ENCODE results near the gene CNPY1.

The CNPY1 gene

DNA sequence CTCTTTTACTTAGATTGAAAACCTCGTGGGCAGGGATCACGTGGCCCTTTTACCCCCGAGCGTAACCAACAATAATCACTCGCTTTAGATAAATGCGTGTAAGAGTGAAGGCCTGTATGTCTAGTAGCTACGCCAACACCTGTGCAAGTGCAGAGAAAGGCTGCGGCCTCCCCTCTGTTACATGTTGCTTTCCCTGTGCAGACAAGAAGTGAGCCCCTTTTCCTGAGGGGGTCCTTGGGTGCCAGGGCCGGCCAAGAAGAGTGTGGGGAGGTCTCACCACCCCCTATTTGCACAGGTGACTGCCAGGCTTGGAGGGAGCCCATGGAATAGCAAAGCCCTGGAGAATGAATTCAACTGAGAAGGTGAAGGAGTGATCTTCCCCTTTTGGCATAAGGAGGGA, 35.6 kb upstream of the CNPY1 start:
- Histone ChIP-seq H3K27me3 (replicated peaks; ENCODE audit: control insufficient read depth, insufficient read depth, low read length) (no peaks in the 10 kb centered on the region; the same call in 1 of the 2 replicates), H3K36me3 (ENCODE audit: control insufficient read depth, insufficient read depth, low read length) (no peaks in the 10 kb centered on the region), H3K4me3 (replicated peaks; ENCODE audit: low read depth, low read length) (no peak overlapping the region)
- DNase-seq (ENCODE audit: extremely low read depth, insufficient read length): no peak
- TF ChIP-seq, protein P1, sequence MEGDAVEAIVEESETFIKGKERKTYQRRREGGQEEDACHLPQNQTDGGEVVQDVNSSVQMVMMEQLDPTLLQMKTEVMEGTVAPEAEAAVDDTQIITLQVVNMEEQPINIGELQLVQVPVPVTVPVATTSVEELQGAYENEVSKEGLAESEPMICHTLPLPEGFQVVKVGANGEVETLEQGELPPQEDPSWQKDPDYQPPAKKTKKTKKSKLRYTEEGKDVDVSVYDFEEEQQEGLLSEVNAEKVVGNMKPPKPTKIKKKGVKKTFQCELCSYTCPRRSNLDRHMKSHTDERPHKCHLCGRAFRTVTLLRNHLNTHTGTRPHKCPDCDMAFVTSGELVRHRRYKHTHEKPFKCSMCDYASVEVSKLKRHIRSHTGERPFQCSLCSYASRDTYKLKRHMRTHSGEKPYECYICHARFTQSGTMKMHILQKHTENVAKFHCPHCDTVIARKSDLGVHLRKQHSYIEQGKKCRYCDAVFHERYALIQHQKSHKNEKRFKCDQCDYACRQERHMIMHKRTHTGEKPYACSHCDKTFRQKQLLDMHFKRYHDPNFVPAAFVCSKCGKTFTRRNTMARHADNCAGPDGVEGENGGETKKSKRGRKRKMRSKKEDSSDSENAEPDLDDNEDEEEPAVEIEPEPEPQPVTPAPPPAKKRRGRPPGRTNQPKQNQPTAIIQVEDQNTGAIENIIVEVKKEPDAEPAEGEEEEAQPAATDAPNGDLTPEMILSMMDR (IDR thresholded peaks at IDR 0.05; ENCODE audit: insufficient read depth, low read length, poor library complexity, severe bottlenecking): no peak

DNA sequence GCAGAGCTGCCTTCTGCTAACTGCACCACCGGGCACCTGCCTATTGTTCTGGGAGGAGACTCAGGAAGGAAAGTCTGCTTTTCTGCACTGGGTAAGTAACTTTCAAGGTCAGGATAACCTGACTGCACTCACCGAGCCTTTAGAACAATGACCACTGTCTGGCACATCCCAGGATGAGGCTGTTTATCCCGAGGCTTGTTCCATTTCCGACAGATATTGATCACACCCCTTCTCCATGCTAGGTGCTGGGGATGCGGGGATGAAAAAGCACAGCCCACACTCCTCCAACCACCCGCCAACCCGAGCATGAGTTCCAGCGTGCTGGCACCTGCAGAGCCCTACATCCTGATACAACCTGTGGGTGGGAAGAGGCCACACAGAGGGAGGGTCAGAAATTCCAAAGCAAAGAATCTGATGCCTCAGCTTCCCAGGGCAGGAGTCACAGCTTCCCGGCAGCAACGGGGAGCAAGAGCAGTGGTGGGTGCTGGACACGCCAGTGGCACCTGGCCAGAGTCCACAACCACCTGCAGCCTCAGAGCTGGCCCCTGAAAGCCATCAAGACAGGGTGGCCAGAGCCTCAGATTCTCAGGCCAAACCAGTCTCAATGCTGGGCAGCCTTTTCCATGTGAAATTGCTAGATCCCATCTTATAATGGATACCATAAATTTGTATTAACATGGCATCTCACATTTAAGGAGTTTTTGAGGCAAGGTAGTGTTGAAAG, 34.9 kb upstream of the CNPY1 start:
- DNase-seq (ENCODE audit: extremely low read depth, insufficient read length): no peak
- Histone ChIP-seq H3K4me3 (replicated peaks; ENCODE audit: low read depth, low read length) (no peak overlapping the region), H3K36me3 (ENCODE audit: control insufficient read depth, insufficient read depth, low read length) (no peaks in the 10 kb centered on the region), H3K27me3 (replicated peaks; ENCODE audit: control insufficient read depth, insufficient read depth, low read length) (no peaks in the 10 kb centered on the region; the same call in 1 of the 2 replicates)
- TF ChIP-seq, protein P1 (IDR thresholded peaks at IDR 0.05; ENCODE audit: insufficient read depth, low read length, poor library complexity, severe bottlenecking): no peak

DNA sequence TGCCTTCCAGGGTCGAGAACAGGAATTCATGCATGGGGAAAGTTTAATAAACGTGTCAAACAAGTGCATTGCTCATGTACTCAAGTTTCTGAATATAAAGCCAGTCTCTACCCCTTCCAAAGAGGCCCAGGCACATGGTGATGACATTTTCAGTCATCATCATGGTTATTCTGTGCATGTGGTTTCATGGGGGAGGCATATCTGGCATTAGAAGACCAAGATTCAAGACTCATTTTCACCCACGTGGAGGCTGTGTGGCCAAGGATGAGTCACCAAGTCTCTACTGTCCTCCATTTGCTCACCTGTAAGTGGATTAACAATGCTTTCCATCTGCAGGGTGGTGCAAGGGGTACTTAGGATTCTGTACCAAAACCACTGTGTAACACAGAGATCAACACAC, 34.0 kb upstream of the CNPY1 start:
- H3K4me3 ChIP-seq (replicated peaks; ENCODE audit: low read depth, low read length): no peak overlapping the region
- H3K27me3 ChIP-seq (replicated peaks; ENCODE audit: control insufficient read depth, insufficient read depth, low read length): no peaks in the 10 kb centered on the region; the same call in 1 of the 2 replicates
- TF ChIP-seq, protein P1 (IDR thresholded peaks at IDR 0.05; ENCODE audit: insufficient read depth, low read length, poor library complexity, severe bottlenecking): no peak
- no peaks in the 10 kb centered on the region for H3K36me3 ChIP-seq (ENCODE audit: control insufficient read depth, insufficient read depth, low read length)
- DNase-seq (ENCODE audit: extremely low read depth, insufficient read length): no peak

DNA sequence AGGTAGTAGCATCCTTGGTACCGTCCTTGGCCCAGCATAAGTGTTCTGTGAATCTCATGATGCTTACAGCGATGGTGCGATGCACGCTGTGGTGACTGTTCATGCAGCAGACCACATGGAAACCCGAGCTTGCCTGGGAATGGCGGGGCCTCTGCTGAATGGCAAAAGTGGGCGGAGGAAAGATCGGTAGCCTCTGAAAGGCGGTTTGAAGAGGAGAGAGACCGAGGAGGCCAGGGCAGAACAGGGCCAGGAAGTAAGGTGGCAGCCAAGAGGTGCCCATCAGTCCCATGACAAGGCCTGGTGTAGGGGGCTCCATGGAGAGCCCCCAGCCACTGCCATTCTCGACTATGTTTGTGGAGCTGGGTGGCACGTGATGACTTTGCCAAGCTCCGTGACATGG, 33.2 kb upstream of the CNPY1 start:
- no peak for DNase-seq (ENCODE audit: extremely low read depth, insufficient read length)
- no peaks in the 10 kb centered on the region; the same call in 1 of the 2 replicates for H3K27me3 ChIP-seq (replicated peaks; ENCODE audit: control insufficient read depth, insufficient read depth, low read length)
- TF ChIP-seq, protein P1 (IDR thresholded peaks at IDR 0.05; ENCODE audit: insufficient read depth, low read length, poor library complexity, severe bottlenecking): no peak
- no peak overlapping the region for H3K4me3 ChIP-seq (replicated peaks; ENCODE audit: low read depth, low read length)
- H3K36me3 ChIP-seq (ENCODE audit: control insufficient read depth, insufficient read depth, low read length): no peaks in the 10 kb centered on the region

DNA sequence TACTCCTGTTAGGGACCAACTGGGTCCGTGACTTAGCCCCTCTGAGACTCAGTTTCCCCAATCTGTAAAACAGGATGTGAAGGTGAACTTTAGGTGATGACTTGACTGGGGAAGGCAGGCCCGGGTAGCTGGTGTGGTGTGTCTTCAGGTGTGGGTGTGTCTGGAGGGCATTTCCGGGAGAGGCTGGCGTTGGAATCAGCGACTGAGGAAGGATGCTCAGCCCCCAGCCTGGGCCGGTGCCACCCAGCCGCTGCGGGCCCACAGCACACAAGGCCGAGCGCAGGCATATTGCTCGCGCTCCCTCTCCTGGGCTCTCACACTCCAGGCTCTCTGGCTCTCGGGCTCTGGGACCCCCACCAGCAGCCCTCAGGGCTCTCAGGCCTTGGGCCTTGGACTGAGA, 31.7 kb upstream of the CNPY1 start:
- DNase-seq (ENCODE audit: extremely low read depth, insufficient read length): no peak
- Histone ChIP-seq H3K36me3 (ENCODE audit: control insufficient read depth, insufficient read depth, low read length) (no peaks in the 10 kb centered on the region), H3K4me3 (replicated peaks; ENCODE audit: low read depth, low read length) (no peak overlapping the region), H3K27me3 (replicated peaks; ENCODE audit: control insufficient read depth, insufficient read depth, low read length) (no peaks in the 10 kb centered on the region; the same call in 1 of the 2 replicates)
- TF ChIP-seq, protein P1 (IDR thresholded peaks at IDR 0.05; ENCODE audit: insufficient read depth, low read length, poor library complexity, severe bottlenecking): no peak
